GM18951 (cell line): Measurements from ENCODE around the gene ALG6.
"Not testable (repeated sequence)": the region's sequence is repeated elsewhere in the genome, so short reads cannot be mapped to it uniquely, and the experiment has no call there.

Experiments
- POLR2A ChIP-seq: IDR thresholded peaks from 4 replicates; pipeline ENCODE4 v1.6.1; 2011; ENCODE audit warnings: mild to moderate bottlenecking; ENCODE audit not compliant: insufficient read length, insufficient read depth; ENCODE audit errors: extremely low read depth
- in situ Hi-C: fragments of 300-500 bp; cut with MboI; formaldehyde crosslinking; loops from one replicate; pipeline ENCODE4 v1.12.0; 2022; ENCODE audit warnings: low sequenced_read_pairs, mixed read lengths, inconsistent platforms; ENCODE audit not compliant: unreplicated experiment

Gene ALG6

DNA sequence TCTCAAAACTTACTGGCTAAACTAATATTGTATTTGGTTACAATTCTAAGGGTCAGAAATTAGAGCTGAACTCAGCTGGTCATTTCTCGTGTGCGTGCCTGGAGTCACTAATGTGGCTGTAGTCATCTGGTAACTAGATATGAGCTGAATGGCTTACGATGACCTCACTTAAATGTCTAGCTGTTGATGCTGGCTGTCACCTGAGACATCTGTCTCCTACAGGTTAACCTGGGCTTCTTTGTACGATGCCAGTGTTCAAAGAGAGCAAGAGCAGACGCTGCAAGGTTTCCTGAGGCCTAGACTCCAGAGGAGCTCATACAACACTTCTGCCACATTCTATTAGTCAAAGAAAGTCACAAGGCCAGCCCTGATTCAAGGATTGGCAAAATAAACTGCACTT lies 17.1 kb upstream of the ALG6 start:
- no peak for TF ChIP-seq POLR2A
- in situ Hi-C loops = no loop called here

DNA sequence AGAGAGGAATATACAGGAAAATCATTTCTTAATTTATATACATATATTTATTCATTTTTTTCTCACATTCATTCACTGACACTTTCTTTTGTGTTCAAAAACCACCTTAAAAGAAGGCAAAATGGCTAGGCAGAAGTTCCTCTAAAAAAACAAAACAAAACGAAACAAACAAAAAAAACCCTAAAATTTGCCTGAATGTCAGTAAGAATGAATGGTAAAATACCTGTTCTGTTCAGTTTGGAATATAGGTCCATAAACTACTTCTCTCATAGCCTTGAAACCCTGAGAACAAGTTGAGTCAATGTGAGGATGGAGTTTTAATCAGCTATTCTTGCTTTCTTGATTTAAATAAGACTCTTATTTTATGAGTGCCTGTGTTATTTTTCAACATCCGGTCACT lies 14.7 kb upstream of the ALG6 start:
- TF ChIP-seq POLR2A = no peak
- in situ Hi-C loops = no loop called here

- in situ Hi-C loops = not testable (repeated sequence)
Measured at GRCh38 chr1:63356234-63356633, 11.2 kb upstream of the ALG6 start.

- in situ Hi-C loops = no loop called here
- TF ChIP-seq POLR2A = no peak
Measured at GRCh38 chr1:63359561-63359960, 7.9 kb upstream of the ALG6 start.

DNA sequence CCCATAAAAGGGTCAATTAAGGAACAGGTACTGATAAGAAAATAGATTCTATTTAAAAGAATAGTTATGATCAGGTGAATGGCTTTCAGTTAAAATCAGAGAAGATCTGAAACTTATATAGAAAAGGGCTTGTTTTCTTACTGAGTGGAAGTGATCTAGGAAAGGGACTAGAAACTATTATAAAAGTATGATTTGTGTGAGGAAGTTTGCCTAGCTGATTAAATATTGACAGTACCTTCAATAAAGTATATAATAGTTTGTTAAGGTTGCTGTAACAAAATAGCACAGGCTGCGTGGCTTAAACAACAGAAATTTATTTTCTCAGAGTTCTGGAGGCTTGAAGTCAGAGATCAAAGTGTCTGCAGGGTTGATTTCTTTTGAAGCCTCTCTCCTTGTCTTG lies 5.4 kb upstream of the ALG6 start:
- in situ Hi-C loops = no loop called here

DNA sequence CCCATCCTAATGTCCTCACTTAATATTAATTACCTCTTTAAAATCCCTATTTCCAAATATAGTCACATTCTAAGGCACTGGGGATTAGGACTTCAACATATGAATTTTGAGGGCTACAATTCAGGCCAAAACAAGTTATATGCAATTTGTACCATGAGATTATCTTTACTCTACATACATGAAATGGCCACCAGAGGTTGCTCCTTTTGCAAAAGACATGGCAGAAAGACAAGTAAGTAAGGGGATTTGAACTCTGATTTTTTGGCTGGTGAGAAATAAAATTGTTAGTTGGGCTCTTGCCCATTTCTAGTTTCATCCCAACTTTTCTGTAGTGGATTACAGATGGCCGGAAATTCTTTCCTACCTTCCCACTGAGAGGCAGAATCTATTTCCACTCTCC lies 4.8 kb upstream of the ALG6 start:
- in situ Hi-C loops = no loop called here
- TF ChIP-seq POLR2A = no peak

More for the DNA sequence above, 5.4 kb upstream of the ALG6 start:
- TF ChIP-seq POLR2A = no peak

- TF ChIP-seq POLR2A = no peak
- in situ Hi-C loops = no loop called here
Measured at GRCh38 chr1:63363014-63363413, 4.4 kb upstream of the ALG6 start.

- in situ Hi-C loops = no loop called here
- TF ChIP-seq POLR2A = no peak
Measured at GRCh38 chr1:63366908-63367214, 566 bp upstream of the ALG6 start.

DNA sequence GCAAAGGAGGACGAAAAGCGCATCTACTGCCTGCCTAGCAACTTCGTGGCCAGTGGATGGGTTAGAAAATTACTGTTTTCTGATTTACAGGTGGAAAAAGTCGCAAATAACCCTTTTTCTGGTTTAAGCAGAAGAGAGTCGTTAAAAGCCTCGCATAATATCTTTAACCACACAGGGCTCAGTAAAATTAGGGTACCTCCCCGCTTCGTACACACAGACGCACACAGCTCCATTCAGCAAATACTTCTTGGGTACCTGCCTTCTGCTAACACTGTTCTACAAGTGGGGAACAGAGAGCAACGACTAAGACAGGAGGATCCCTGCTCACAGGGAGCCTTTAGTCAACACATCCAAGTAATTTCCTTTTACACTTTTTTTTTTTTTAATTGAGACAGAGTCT lies 704 bp downstream of the ALG6 start:
- no peak for TF ChIP-seq POLR2A
- in situ Hi-C loops = no loop called here

DNA sequence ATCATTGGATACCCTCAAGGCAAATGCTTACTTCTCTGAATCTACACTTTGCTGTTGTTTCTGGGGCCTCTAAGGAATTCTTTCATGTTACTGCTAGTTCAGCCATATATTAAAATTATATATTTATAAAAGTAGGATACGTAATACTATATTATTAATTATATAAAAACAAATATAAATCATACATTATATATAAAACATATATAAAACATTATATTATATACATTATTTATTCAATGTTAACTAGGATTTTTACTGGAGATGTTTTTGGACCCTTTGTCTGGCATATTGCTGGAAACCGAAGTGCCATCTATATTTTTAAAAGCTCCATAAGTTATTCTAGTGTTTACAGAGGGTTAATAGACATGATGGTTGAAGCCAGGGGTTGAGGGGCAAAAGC lies 12.2 kb downstream of the ALG6 start:
- in situ Hi-C loops = no loop called here
- TF ChIP-seq POLR2A = no peak

GRCh38 chr1:63381741-63382140 lies 14.3 kb downstream of the ALG6 start:
- no peak for TF ChIP-seq POLR2A
- in situ Hi-C loops = no loop called here

- no peak for TF ChIP-seq POLR2A
- in situ Hi-C loops = no loop called here
Measured at GRCh38 chr1:63401945-63402344, 34.5 kb downstream of the ALG6 start.

DNA sequence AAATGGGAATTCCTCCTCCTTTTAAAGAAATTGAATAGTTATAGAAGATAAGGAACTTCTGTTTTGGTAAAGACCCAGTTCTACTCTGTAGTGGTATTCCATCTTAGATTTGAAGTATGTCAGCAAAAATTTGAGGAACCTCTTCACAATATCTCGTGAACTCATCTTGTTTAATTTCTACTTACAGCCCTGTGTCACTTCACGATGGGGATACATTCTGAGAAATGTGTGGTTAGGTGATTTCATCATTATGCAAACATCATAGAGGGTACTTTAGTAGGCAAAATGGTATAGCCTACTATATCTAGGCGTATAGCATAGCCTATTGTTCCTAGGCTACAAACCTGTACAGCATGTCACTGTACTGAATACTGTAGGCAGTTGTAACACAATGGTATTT lies 36.0 kb downstream of the ALG6 start:
- in situ Hi-C loops = no loop called here
- no peak for TF ChIP-seq POLR2A

GRCh38 chr1:63405021-63405420 lies 37.6 kb downstream of the ALG6 start:
- in situ Hi-C loops = no loop called here
- TF ChIP-seq POLR2A = no peak

- TF ChIP-seq POLR2A = no peak
- in situ Hi-C loops = no loop called here
Measured at GRCh38 chr1:63405987-63406386, 38.6 kb downstream of the ALG6 start.

DNA sequence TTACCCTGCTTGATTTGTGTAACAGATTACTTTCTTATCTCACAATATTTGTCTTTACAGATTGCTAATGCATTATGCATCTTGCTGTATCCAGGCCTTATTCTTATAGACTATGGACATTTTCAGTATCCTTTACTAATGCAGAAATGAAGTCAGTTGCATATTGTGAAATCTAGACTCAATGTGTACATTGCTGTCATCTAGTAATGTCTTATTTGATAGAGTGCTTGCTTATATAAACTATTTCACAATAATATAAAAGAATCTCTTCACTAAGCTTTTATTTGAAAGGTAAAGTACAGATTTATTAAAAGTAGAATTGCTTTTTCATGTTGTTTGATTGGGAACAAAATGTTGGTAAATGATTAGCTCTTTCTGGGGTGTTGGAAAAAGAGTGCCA lies 39.6 kb downstream of the ALG6 start:
- in situ Hi-C loops = no loop called here
- TF ChIP-seq POLR2A = no peak

- in situ Hi-C loops = no loop called here
- TF ChIP-seq POLR2A = no peak
Measured at GRCh38 chr1:63408331-63408730, 40.9 kb downstream of the ALG6 start.
